ENCODE measurements around the gene BLTP3B.
A peak's percentile ranks its signal among the peaks of the same experiment; 100 is the strongest.

- TF ChIP-seq CTCF (IDR thresholded peaks at IDR 0.05 in 4 of 5, conservative IDR thresholded peaks at IDR 0.05 in 1 of 5) = peak in 1 of 5 experiments; percentile 37
- TF ChIP-seq POLR2A (IDR thresholded peaks at IDR 0.05) = no peak
Observed at GRCh38 chr12:100138048-100138802, 4.4 kb downstream of the BLTP3B start.
